ENCODE data around the gene TRABD2A. TPM values are rescaled to one million over a fixed set of nuclear protein-coding genes. Genes with fewer than 3 reads are reported as not detected.

Gene TRABD2A
- total RNA-seq, 1 donor from 2014 or later, result 0.41 TPM

DNA sequence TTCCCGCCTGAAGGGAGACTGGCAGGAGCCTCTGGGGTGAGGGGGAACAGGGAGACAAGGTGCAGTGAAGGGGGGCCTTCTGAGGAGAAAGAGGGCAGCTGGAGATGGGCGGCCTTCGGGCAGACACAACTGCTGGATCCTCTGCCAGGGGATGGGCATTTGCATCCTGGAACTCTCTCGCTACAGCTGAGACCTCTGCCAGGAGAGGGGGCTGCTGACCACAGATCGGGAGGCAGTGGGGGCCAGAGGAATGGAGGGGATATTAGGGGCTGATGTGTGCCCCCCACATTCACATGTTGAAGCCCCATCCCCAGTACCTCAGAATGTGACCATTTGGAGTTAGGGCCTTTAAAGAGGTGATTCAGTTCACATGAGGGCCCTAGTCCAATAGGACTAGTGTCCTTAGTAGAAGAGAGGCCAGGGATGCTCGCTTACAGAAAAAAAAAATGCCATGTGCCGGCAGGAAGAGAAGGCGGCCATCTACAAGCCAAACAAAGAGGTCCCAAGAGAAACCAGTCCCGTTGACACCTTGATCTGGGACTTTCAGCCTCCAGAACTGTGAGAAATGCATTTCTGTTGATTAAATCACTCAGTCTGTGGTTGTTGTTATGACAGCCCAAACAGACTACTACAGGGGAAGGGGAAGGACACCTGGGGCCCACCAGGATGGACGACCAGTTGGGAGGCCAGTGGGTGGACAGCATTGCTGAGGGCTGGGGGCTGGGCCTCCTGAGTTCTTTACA is 50.0 kb downstream of the TRABD2A start:
- DNase-seq (ENCODE audit: low spot score in 2 of 2), result no peak
- FAIRE-seq, result no peak

GRCh38 chr2:84830095-84830494 is 50.8 kb downstream of the TRABD2A start:
- DNase-seq (ENCODE audit: low spot score in 2 of 2) (no peak), FAIRE-seq (no peak)

DNA sequence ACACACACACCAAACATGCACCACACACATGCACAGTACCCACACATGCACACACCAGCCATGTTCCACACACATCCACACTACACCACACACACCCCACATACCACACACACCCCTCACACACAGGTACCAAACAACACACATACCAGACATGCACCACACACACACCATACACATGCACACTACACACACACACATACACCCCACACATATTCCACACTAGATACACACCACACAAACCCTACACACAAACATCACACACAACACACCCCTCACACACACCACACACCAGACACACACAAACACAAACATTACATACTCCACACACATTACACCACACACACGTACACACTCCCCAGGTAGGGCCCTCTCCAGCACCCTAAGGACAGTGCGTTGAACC is 51.2 kb downstream of the TRABD2A start:
- FAIRE-seq (no peak), DNase-seq (ENCODE audit: low spot score in 2 of 2) (no peak)

DNA sequence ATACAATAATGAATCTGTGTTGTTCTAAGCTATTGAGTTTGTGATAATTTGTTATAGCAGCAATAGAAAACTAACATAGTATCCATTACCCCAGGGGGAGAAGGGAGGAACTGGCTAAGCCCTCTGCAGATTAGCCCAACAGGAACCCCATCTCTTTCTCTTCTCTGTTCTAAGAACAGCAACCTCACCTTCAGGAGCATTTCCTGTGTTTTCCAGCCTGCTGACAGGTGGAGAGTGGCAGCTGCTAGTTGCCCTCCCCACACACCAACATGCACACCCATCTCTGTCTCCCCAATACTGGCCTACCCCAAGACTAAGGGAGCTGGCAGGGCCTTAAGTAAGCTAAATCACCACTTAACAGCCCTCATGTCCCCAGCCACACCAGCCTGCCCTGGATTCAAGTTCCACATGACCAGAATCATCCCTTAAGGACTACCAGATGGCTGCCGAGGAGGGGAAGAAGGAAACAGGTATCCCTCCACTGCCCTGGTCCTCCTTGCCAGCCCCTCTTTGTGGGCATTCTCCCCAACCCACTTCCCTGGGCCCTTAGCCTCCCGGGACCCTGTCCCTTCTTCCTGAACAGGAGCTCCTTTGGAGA is 52.8 kb downstream of the TRABD2A start:
- no peak for FAIRE-seq
- no peak for DNase-seq (ENCODE audit: low spot score in 2 of 2)

DNA sequence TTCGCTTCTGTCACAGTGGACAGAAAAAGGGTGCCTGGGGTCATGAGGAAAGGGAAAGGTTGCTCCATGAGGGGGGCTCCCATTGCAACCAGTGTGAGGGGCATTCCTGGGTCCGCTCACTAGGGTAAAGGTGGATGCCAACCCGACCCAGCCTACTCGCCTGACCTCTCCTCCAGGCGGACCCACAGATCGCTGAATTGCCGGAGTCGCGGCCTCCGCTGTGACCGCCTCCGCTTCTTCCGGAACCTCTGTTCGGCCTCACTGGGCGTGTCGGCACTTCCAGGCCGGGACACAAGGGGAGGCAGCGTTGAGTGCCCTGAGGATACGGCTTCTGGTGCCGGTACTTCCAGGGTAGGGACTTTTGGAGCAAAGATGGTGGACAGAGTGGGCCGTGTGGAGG is 57.1 kb downstream of the TRABD2A start:
- DNase-seq (ENCODE audit: low spot score in 2 of 2), result no peak
- FAIRE-seq, result no peak

DNA sequence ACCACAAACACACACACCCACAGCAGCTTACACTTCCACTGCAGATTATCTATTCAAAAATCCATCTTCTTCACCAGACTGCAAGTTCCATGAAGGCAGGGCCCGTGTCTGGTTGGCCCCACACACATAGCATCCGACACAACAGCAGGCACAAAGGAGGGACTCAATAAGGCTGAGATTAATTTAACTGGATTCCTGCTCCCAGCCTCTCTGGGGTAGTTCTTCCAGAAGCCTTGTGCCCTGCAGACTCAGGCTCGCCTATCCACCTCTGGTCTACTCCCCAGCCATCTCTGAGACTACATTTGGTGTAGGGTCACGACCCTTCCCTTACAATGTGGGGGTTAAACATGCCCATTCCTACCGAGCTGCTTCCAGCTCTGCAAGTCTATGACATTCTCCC is 57.7 kb downstream of the TRABD2A start:
- DNase-seq (ENCODE audit: low spot score in 2 of 2), result no peak
- no peak for FAIRE-seq

DNA sequence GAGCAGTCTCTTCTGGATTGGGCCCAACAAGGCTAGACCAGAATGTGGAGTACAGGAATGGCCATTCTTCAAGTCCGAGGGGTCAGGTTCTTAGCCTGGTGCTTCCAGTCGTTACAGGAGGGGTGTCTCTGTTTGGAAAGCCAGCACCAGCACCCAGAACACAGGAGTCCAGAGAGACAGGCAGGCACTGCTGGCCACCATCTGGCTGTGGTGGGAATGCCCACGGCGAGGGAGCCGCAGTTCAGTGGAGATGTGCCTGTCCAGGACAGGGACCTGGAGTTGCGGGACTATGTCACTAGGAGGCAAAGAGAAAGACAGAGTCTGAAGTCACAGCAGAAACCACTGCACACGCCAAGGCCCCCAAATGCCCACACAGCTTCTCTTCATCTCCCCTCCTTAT is 59.1 kb downstream of the TRABD2A start:
- no peak for FAIRE-seq
- DNase-seq (ENCODE audit: low spot score in 2 of 2), result no peak

- FAIRE-seq, result no peak
Measured at GRCh38 chr2:84817239-84817655, 63.6 kb downstream of the TRABD2A start.

GRCh38 chr2:84816426-84817026 is 64.4 kb downstream of the TRABD2A start:
- DNase-seq (ENCODE audit: low spot score in 2 of 2), result no peak
- FAIRE-seq, result no peak

More at GRCh38 chr2:84817239-84817655, 63.6 kb downstream of the TRABD2A start:
- no peak for DNase-seq (ENCODE audit: low spot score in 2 of 2)

GRCh38 chr2:84815146-84815545 is 65.7 kb downstream of the TRABD2A start:
- DNase-seq (ENCODE audit: low spot score in 2 of 2) (no peak), FAIRE-seq (no peak)

DNA sequence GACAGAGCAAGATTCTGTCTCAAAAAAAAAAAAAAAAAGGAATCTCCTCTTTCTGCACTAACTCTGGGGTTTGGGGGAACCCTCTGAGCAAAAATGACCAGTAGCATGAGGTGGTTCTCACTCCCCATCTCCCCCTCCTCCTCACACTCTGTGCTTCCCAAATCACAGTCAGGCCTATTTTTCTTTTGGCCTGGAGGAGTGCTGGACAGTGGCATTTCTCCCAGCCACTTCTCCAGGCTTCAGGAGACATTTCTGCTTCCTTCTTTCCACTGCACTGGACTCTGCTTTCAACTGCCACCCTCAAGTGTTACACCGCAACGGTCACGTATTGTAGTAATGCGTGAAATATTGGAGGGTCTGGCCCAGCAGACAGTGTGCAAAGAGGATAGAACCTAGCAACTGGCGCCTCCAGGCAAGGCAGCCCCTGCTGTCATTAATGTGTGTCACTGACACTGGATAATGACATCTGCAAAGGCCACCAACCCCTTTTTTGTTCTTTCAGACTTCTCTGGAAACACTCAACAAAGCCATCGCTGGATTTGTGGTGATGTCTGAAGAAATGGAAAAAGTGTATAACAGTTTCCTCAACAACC is 68.9 kb downstream of the TRABD2A start:
- DNase-seq (ENCODE audit: low spot score in 2 of 2), result no peak
- FAIRE-seq, result no peak

DNA sequence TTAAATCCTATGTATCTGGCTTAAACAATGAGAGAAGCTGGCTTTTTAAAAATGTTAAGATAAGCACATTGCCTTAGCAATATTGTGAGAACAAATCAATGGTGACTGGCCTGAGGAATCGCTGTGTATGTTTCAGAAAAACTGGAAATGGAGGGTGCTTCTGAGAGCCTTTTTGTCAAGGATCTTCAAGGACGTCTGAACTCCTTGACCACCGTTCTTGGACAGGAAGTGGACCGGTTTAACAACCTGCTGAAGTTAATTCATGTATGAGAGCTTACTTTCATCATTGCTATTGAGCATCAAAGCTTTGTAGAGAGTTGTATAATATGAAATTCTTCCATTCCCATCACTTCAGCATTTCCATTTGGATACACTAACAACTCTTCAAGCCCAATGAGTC is 72.6 kb downstream of the TRABD2A start:
- DNase-seq (ENCODE audit: low spot score in 2 of 2) (no peak), FAIRE-seq (no peak)

DNA sequence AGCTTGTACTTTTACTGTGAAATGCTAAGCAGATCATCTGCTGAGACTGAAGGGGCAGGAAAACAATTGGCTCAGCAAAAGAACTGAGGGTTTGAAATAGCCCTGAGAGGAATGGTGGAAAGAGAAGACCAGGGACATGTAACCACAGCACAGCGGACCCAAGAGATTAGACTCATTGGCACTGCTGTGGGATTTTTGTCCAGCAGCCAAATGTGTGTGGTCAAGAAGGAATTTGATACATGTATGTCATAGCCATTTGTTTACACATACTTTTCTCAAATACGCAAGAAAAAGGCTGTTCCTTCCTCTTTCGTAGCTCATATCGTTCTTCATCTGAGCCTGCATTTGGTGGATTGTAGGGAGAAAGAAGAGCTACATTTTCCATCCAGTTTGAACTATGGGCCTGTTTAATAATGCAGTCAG is 73.8 kb downstream of the TRABD2A start:
- no peak for FAIRE-seq
- DNase-seq (ENCODE audit: low spot score in 2 of 2), result no peak

DNA sequence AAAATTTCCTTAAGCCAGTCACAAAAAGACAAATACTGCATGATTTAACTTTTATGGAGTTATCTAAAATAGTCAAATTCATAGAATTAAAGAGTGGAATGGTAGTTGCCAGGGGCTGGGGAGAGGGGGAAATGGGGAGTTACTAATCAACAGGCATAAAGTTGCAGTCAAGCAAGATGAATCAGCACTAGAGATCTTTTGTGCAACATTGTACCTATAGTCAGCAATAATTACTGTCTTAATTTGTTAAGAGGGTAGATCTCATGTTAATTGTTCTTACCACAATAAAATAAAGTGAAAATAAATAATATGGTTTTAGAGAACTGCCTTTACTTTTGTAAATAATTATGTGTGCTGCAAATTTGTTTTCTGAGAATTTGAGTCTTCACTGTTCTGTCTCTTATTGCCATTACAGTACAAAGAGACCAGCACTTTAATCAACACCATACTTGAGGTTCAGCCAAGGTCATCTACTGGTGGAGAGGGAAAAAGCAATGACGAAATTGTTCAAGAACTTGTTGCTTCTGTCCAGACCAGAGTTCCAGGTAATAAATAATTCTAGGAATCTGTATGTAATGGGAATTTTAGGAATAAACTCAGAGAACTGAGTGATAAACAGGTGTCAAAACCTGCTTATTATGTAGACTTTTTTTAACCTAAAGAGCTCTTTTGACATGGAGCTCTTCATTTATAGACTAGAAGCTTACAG is 75.5 kb downstream of the TRABD2A start:
- FAIRE-seq (no peak), DNase-seq (ENCODE audit: low spot score in 2 of 2) (no peak)

- FAIRE-seq (no peak), DNase-seq (ENCODE audit: low spot score in 2 of 2) (no peak)
Measured at GRCh38 chr2:84801811-84802210, 79.1 kb downstream of the TRABD2A start.

- no peak for FAIRE-seq
- DNase-seq (ENCODE audit: low spot score in 2 of 2), result no peak
Measured at GRCh38 chr2:84800194-84800805, 80.6 kb downstream of the TRABD2A start.

- DNase-seq (ENCODE audit: low spot score in 2 of 2), result no peak
- FAIRE-seq, result no peak
Measured at GRCh38 chr2:84799772-84800171, 81.1 kb downstream of the TRABD2A start.

- DNase-seq (ENCODE audit: low spot score in 2 of 2) (no peak), FAIRE-seq (no peak)
Measured at GRCh38 chr2:84797271-84797670, 83.6 kb downstream of the TRABD2A start.

- FAIRE-seq, result no peak
- DNase-seq (ENCODE audit: low spot score in 2 of 2), result no peak
Measured at GRCh38 chr2:84796798-84797197, 84.1 kb downstream of the TRABD2A start.

GRCh38 chr2:84793641-84794040 is 87.2 kb downstream of the TRABD2A start:
- DNase-seq (ENCODE audit: low spot score in 2 of 2) (no peak), FAIRE-seq (no peak)
